Suprapubic skin (tissue), 4 donors: Measurements from ENCODE around the gene BCAS1. TPM values are rescaled to one million over a fixed set of nuclear protein-coding genes. Genes with fewer than 3 reads are reported as not detected.

Source experiments
- DNase-seq, 2 donors: peaks; one replicate each; pipeline ENCODE4 v3.0.0-alpha.2; 2019; ENCODE audit warnings: low spot score in 2 of 2
- H3K27ac ChIP-seq: fragments of 200-600 bp; sonication (generic); one replicate; pipeline ENCODE4 v1.5.1; 2019
- H3K27me3 ChIP-seq: fragments of 200-600 bp; sonication (generic); one replicate; pipeline ENCODE4 v1.5.1; 2019
- H3K36me3 ChIP-seq: fragments of 200-600 bp; sonication (generic); one replicate; pipeline ENCODE4 v1.5.1; 2019
- H3K4me1 ChIP-seq: fragments of 200-600 bp; sonication (generic); one replicate; pipeline ENCODE4 v1.5.1; 2019
- H3K4me3 ChIP-seq: fragments of 200-600 bp; sonication (generic); one replicate; pipeline ENCODE4 v1.5.1; 2019; ENCODE audit warnings: mild to moderate bottlenecking
- H3K9me3 ChIP-seq: fragments of 200-600 bp; sonication (generic); one replicate; pipeline ENCODE4 v1.5.1; 2019
- EP300 ChIP-seq: sonication (generic); formaldehyde crosslinking; IDR thresholded peaks from one replicate; pipeline ENCODE4 v1.6.1; 2017; ENCODE audit warnings: antibody characterized with exemption
- POLR2A ChIP-seq, 2 donors: fragments of 450-650 bp; IDR thresholded peaks; one replicate each; pipeline ENCODE4 v1.6.1; 2017; ENCODE audit warnings: antibody characterized with exemption in 2 of 2, mild to moderate bottlenecking in 2 of 2, moderate library complexity in 2 of 2
- POLR2AphosphoS5 ChIP-seq, 3 donors: sonication (generic); formaldehyde crosslinking; IDR thresholded peaks; one replicate each; pipeline ENCODE4 v1.6.1; 2017; ENCODE audit warnings: antibody characterized with exemption in 3 of 3
- WGBS: methylation state at CpG from one replicate; pipeline ENCODE4 v1.1.5; 2018; 5-methylcytosine and 5-hydroxymethylcytosine counted together
- total RNA-seq, 4 donors: library from RNA; depleted of rRNA; stranded (reverse); fragments of >200 nt; gene quantifications; one replicate each; pipeline ENCODE4 v1.1.0, GENCODE V29; 2016
- TF ChIP-seq, protein P1 (sequence below), 2 donors: fragments of 200-600 bp in 1 of 2; fragments of 450-650 bp in 1 of 2; sonication (generic) in 1 of 2; IDR thresholded peaks; one replicate each; pipeline ENCODE4 v1.5.1; 2016 to 2019; ENCODE audit warnings: antibody characterized with exemption in 2 of 2, mild to moderate bottlenecking in 1 of 2, moderate library complexity in 1 of 2

BCAS1 gene
- total RNA-seq, 4 donors from 2014 or later: 1.7 to 3.4 (median 2.1) TPM

DNA sequence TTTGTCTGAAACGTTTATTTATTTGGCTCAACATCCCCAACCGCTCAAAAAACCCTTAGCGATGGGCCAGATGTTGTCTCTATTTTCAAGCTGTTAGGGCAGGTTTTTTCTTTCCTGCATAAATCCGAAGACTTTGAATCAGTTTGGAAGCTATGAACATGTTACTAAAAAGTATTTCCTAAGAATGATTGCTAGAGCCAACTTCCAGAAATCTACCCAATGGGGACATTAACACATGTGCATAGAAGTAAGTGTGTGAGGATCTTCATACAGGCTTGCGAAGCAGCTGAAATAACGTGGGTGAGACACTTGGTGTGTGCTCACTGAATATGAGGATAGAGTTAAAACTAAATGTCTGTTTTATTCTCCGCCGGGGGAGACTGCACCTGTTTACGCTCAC is 106.8 kb downstream of the BCAS1 start:
- no peaks in the 10 kb centered on the region for H3K9me3 ChIP-seq
- TF ChIP-seq, protein P1, sequence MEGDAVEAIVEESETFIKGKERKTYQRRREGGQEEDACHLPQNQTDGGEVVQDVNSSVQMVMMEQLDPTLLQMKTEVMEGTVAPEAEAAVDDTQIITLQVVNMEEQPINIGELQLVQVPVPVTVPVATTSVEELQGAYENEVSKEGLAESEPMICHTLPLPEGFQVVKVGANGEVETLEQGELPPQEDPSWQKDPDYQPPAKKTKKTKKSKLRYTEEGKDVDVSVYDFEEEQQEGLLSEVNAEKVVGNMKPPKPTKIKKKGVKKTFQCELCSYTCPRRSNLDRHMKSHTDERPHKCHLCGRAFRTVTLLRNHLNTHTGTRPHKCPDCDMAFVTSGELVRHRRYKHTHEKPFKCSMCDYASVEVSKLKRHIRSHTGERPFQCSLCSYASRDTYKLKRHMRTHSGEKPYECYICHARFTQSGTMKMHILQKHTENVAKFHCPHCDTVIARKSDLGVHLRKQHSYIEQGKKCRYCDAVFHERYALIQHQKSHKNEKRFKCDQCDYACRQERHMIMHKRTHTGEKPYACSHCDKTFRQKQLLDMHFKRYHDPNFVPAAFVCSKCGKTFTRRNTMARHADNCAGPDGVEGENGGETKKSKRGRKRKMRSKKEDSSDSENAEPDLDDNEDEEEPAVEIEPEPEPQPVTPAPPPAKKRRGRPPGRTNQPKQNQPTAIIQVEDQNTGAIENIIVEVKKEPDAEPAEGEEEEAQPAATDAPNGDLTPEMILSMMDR (IDR thresholded peaks at IDR 0.05): no peak
- TF ChIP-seq POLR2AphosphoS5 (IDR thresholded peaks at IDR 0.05) (no peak), EP300 (no peak), POLR2A (IDR thresholded peaks at IDR 0.05) (no peak)
- no peak for DNase-seq
- H3K36me3 ChIP-seq: no peaks in the 10 kb centered on the region
- H3K27me3 ChIP-seq: no peaks in the 10 kb centered on the region
- H3K4me3 ChIP-seq: no peak overlapping the region
- peaks cover 16% of the 10 kb centered on the region for H3K4me1 ChIP-seq
- 82% methylated on average over 9 of the region's 9 CpGs for WGBS
- no peak overlapping the region for H3K27ac ChIP-seq

- Histone ChIP-seq H3K4me1 (peaks cover 20% of the 10 kb centered on the region), H3K27me3 (no peaks in the 10 kb centered on the region), H3K27ac (no peak overlapping the region), H3K9me3 (no peaks in the 10 kb centered on the region), H3K4me3 (no peak overlapping the region), H3K36me3 (no peaks in the 10 kb centered on the region)
- no peak for DNase-seq
- WGBS: 99% methylated on average over 3 of the region's 3 CpGs
- TF ChIP-seq, protein P1 (IDR thresholded peaks at IDR 0.05): no peak
- no peak for TF ChIP-seq POLR2A (IDR thresholded peaks at IDR 0.05)
- no peak for TF ChIP-seq POLR2AphosphoS5 (IDR thresholded peaks at IDR 0.05)
- TF ChIP-seq EP300: no peak
Observed at GRCh38 chr20:53962388-53962787, 108.0 kb downstream of the BCAS1 start.

GRCh38 chr20:53961527-53961926 is 108.9 kb downstream of the BCAS1 start:
- Histone ChIP-seq H3K27me3 (no peaks in the 10 kb centered on the region), H3K36me3 (no peaks in the 10 kb centered on the region), H3K9me3 (no peaks in the 10 kb centered on the region), H3K27ac (no peak overlapping the region), H3K4me3 (no peak overlapping the region), H3K4me1 (peaks cover 20% of the 10 kb centered on the region)
- 62% methylated on average over 4 of the region's 4 CpGs for WGBS
- no peak for DNase-seq
- no peak for TF ChIP-seq EP300
- no peak for TF ChIP-seq POLR2AphosphoS5 (IDR thresholded peaks at IDR 0.05)
- TF ChIP-seq, protein P1 (IDR thresholded peaks at IDR 0.05): no peak
- TF ChIP-seq POLR2A (IDR thresholded peaks at IDR 0.05): no peak

- no peak for DNase-seq
- no peak overlapping the region for H3K4me3 ChIP-seq
- H3K36me3 ChIP-seq: no peaks in the 10 kb centered on the region
- TF ChIP-seq, protein P1 (IDR thresholded peaks at IDR 0.05): no peak
- TF ChIP-seq POLR2A (IDR thresholded peaks at IDR 0.05) (no peak), POLR2AphosphoS5 (IDR thresholded peaks at IDR 0.05) (no peak), EP300 (no peak)
- peaks cover 20% of the 10 kb centered on the region for H3K4me1 ChIP-seq
- H3K27me3 ChIP-seq: no peaks in the 10 kb centered on the region
- H3K27ac ChIP-seq: peak overlapping the region; percentile 49
- no peaks in the 10 kb centered on the region for H3K9me3 ChIP-seq
- 30% methylated on average over 2 of the region's 2 CpGs for WGBS
Observed at GRCh38 chr20:53960579-53961272, 109.7 kb downstream of the BCAS1 start.

DNA sequence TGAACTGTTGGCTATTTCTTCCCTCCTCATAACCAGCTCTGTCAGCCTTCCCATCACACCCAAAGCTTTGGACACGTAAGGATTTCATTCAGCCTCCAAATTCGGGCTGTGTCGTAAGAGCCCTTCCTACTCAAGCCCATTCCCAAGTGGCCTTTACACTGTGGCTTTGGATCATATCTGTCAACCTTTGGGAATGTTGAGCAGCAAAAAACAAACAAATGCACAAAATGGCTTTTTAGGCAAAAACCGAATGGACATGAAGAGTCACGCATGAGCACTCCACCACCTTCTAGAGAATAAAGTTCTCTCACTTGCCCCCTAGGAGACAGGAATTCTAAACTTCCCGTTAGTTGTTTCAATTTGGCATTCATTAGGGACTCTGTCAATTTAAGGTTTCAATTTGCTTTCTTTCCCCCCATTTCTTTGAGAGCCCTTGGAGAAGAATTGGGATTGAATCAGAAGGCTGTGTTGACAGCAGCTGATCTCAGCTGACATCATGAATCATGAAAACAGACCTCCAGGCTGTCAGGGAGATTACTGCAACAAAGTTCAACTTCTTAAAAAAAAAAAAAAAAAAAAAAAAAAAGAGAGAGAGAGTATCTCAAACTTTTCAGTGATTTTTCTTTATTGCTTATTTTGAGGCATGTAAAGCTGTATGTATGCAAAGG is 110.3 kb downstream of the BCAS1 start:
- DNase-seq: no peak
- Histone ChIP-seq H3K4me1 (peaks cover 20% of the 10 kb centered on the region), H3K27me3 (no peaks in the 10 kb centered on the region), H3K9me3 (no peaks in the 10 kb centered on the region), H3K4me3 (no peak overlapping the region), H3K27ac (peak overlapping the region; percentile 49), H3K36me3 (no peaks in the 10 kb centered on the region)
- 57% methylated on average over 6 of the region's 6 CpGs for WGBS
- TF ChIP-seq POLR2AphosphoS5 (IDR thresholded peaks at IDR 0.05) (peak in 1 of 3 donors; percentile 25), EP300 (no peak)
